Measurements from ENCODE around the gene SLC26A8.

Gene SLC26A8

DNA sequence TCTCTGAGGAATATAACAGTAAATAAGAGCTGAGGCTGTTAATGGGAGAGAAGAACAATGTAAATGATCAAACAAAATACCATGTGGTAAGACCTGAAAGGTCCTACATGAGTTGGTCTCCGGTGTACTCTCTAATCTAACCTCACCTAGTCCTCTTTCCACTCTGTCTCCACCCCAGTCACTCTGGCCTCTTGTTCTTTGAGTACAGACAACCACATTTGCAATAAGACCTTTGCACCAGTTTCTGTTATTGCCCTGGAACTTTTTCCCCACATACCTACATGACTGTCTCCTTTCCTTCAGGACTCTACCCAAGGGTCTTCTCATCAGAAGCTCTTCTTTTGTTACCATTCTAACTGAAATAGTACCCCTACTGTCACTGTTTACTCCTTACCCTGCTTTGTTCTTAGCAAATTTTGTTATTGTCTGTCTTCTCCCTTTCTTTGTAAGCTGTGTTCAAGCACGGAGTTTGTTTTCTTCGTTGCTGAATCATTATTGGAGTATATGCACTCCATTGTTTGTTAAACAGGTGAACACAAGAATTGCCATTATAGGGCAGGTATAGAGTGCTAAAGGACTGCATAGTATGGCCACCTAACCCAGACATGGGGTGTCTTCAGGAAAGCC, 40.4 kb upstream of the SLC26A8 start:
- TF ChIP-seq, protein P1, sequence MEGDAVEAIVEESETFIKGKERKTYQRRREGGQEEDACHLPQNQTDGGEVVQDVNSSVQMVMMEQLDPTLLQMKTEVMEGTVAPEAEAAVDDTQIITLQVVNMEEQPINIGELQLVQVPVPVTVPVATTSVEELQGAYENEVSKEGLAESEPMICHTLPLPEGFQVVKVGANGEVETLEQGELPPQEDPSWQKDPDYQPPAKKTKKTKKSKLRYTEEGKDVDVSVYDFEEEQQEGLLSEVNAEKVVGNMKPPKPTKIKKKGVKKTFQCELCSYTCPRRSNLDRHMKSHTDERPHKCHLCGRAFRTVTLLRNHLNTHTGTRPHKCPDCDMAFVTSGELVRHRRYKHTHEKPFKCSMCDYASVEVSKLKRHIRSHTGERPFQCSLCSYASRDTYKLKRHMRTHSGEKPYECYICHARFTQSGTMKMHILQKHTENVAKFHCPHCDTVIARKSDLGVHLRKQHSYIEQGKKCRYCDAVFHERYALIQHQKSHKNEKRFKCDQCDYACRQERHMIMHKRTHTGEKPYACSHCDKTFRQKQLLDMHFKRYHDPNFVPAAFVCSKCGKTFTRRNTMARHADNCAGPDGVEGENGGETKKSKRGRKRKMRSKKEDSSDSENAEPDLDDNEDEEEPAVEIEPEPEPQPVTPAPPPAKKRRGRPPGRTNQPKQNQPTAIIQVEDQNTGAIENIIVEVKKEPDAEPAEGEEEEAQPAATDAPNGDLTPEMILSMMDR (conservative IDR thresholded peaks at IDR 0.05), result no peak
- no peak for TF ChIP-seq ZFX (IDR thresholded peaks at IDR 0.05)
- no peak overlapping the region for H3K27ac ChIP-seq

DNA sequence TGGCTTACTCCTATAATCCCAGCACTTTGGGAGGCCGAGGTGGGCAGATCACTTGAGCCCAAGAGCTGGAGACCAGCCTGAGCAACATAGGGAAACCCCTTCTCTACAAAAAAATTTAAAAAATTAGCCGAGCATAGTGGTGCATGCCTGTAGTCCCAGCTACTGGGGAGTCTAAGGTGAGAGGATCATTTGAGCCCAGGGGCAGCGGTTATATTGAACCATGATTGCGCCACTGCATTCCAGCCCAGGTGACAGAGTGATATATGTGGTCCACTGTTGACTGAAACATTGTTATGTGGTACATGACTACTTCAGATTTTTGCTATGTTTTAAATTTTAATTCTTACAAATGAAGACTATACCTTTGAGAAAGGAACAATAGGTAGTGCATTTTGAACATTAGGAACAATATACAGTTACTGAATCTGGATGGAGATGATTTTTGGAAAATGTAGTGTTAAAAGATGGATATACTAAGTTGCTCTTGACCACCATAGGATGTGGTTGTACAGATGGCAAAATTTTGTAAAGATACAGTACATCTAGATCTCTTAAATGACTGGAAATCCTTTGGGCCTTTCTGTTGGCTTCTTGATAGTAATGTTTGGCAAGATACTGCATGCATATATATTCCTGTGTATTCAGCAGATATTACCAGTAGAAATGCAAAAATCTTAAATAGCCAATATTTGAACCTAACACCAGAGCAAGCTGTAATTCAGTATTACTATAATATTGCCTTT, 39.0 kb upstream of the SLC26A8 start:
- H3K27ac ChIP-seq, result no peak overlapping the region
- TF ChIP-seq, protein P1 (conservative IDR thresholded peaks at IDR 0.05), result no peak
- no peak for TF ChIP-seq ZFX (IDR thresholded peaks at IDR 0.05)

DNA sequence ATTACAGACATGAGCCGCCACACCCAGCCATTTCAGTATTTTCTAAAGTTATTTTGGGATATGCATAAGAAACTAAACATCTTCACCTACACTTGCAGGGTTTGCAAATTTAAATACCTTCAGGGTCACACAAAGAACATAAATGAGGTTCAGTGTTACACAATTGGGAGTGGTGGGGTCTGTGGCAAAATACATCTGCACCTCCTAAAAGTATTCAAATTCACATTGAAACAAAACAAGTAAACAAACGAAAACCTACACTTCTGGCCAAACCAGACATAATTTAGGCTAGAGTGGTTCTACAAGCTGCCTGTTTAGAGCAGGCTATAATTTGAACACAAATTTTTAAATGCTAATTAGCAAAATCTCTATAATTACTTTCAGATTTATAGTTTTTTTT, 37.8 kb upstream of the SLC26A8 start:
- TF ChIP-seq, protein P1 (conservative IDR thresholded peaks at IDR 0.05), result no peak
- TF ChIP-seq ZFX (IDR thresholded peaks at IDR 0.05), result no peak

DNA sequence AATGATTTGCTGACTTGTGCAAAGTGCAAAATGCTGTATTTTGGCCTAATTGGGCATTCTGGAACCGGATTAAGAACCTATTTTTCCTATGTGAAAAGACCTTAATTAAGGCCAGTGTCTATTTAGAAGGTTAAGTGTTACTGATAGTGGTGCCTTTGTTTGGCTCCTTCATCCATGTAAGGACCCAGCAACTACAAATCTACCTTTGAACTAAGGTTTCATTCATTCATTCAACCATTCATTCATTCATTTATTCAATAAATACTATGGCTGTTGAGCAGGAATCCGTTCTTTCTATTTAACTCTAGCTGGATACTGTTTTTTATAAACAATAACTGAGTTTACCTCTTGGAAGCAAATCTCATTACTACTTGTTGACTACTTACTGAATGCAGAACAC, 36.8 kb upstream of the SLC26A8 start:
- no peak overlapping the region for H3K27ac ChIP-seq
- TF ChIP-seq ZFX (IDR thresholded peaks at IDR 0.05), result no peak
- TF ChIP-seq, protein P1 (conservative IDR thresholded peaks at IDR 0.05), result no peak

More for the DNA sequence above, 37.8 kb upstream of the SLC26A8 start:
- H3K27ac ChIP-seq, result no peak overlapping the region

GRCh38 chr6:36056178-36056577, 31.7 kb upstream of the SLC26A8 start:
- TF ChIP-seq ZFX (IDR thresholded peaks at IDR 0.05), result no peak
- TF ChIP-seq, protein P1 (conservative IDR thresholded peaks at IDR 0.05), result no peak
- H3K27ac ChIP-seq, result no peak overlapping the region

DNA sequence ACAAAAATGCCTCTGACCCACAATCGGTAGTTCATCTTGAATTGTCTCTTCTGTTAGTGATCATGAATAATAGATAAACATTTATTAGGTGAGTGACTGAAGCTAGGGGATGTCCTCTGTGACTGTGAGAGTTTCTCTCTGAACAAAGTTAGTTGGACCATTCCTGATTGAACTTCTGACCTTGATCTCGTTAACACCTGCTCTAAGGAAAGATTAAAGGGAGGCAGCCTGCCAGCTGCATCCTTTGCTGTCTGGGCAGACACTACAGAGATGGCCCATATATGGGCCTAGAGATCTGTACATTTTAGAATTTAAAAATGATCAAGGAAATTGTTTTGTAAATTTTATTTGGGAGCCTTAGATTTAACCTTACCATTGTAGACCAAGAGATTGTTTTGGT, 30.5 kb upstream of the SLC26A8 start:
- TF ChIP-seq, protein P1 (conservative IDR thresholded peaks at IDR 0.05), result no peak
- TF ChIP-seq ZFX (IDR thresholded peaks at IDR 0.05), result no peak
- no peak overlapping the region for H3K27ac ChIP-seq

- TF ChIP-seq ZFX (IDR thresholded peaks at IDR 0.05), result no peak
- TF ChIP-seq, protein P1 (conservative IDR thresholded peaks at IDR 0.05), result no peak
- no peak overlapping the region for H3K27ac ChIP-seq
These were observed 30.0 kb upstream of the SLC26A8 start for GRCh38 chr6:36054415-36054814.
